Psoas muscle (tissue), 8 donors: Measurements from ENCODE around the gene PLET1. TPM values are rescaled to one million over a fixed set of nuclear protein-coding genes. Genes with fewer than 3 reads are reported as not detected.

Experiments
- ATAC-seq, 4 donors: fragments of 200-7000 bp; cut with Tn5 transposase; one replicate each; pipeline ENCODE4 v1.9.1; 2020; ENCODE audit warnings: moderate library complexity in 3 of 4, mild to moderate bottlenecking in 2 of 4
- DNase-seq, 2 donors: peaks; one replicate each; pipeline ENCODE4 v3.0.0-alpha.2; 2020
- H3K27ac ChIP-seq: fragments of 200-600 bp; one replicate; pipeline ENCODE4 v1.8.0; 2022
- H3K27me3 ChIP-seq, 3 donors: fragments of 200-600 bp in 1 of 3; one replicate each; pipeline versions ENCODE4 v1.6.1 to v1.8.0; 2013 to 2022; ENCODE audit warnings: low read length in 2 of 3, mild to moderate bottlenecking in 2 of 3, moderate library complexity in 1 of 3; ENCODE audit not compliant: insufficient read depth in 3 of 3
- H3K36me3 ChIP-seq, 2 donors: fragments of 200-600 bp in 1 of 2; one replicate each; pipeline versions ENCODE4 v1.6.1 to v1.8.0; 2013 to 2022; ENCODE audit warnings: low read depth in 1 of 2, mild to moderate bottlenecking in 1 of 2, moderate library complexity in 1 of 2; ENCODE audit not compliant: insufficient read depth in 1 of 2
- H3K4me1 ChIP-seq: fragments of 200-600 bp; one replicate; pipeline ENCODE4 v1.8.0; 2022
- H3K4me3 ChIP-seq: fragments of 200-600 bp; one replicate; pipeline ENCODE4 v1.8.0; 2022; ENCODE audit warnings: mild to moderate bottlenecking
- H3K9me3 ChIP-seq: fragments of 200-600 bp; one replicate; pipeline ENCODE4 v1.8.0; 2022
- CTCF ChIP-seq: fragments of 200-600 bp; IDR thresholded peaks from one replicate; pipeline ENCODE4 v1.8.0; 2022; ENCODE audit warnings: antibody characterized with exemption
- WGBS, 3 donors: extraction: QIAGEN DNeasy Blood & Tissue Kit; methylation state at CpG; one replicate each; pipeline versions ENCODE4 v1.1.6 to v1.1.7; 2013; 5-methylcytosine and 5-hydroxymethylcytosine counted together
- intact Hi-C, 2 donors: fragments of 100-400 bp; cut with DNase I; formaldehyde crosslinking; loops; one replicate each; pipeline versions ENCODE4 v1.11.0 to v1.14.2; 2022
- polyA plus RNA-seq, 3 donors: library from polyadenylated mRNA; stranded (reverse); fragments of 200-250 nt; gene quantifications; one replicate each; pipeline ENCODE4 v1.2.3, GENCODE V29; 2013
- total RNA-seq, 4 donors: library from RNA; stranded (reverse); fragmentation: NEBNext Ultra II Directional in 2 of 4; extraction: Animal tissue kit (Norgen Biotek cat#: 25700) in 2 of 4; gene quantifications; one replicate each; pipeline versions ENCODE4 v1.2.1 to v1.2.4, GENCODE V29; 2021 to 2023
- donor health status: healthy with polysubstance abuse.
- donor health status: DM: no; HTN: no; CAD: no; lungs with moderate emphysema.
- donor health status: Bipolar disorder and iron deficiency.
- donor health status: healthy.
- donor health status: DM: yes; HTN: yes; CAD: no.
- donor health status: DM: no; HTN: no; CAD: no.
- donor health status: DM: no; HTN: no; CAD: no.
- donor health status: DM: yes; HTN: yes; CAD: no.

PLET1 gene
- total and polyA plus RNA-seq, 7 donors = not detected

GRCh38 chr11:112225753-112226061 is 35.0 kb downstream of the PLET1 start:
- DNase-seq = peak; percentile 81 to 82
- intact Hi-C loops = loop anchor here in 1 of 2 donors (10.0 kb wide), 1 partner anchor 1069 kb away; no protein-coding TSS in a partner anchor

GRCh38 chr11:112223754-112224532 is 36.7 kb downstream of the PLET1 start:
- no peak for TF ChIP-seq CTCF
- Histone ChIP-seq H3K27ac (no peak overlapping the region), H3K9me3 (no peaks in the 10 kb centered on the region), H3K27me3 (no peaks in the 10 kb centered on the region), H3K36me3 (peaks cover 0 to 22% of the 10 kb centered on the region in 2 donors), H3K4me3 (no peak overlapping the region), H3K4me1 (peaks cover 14% of the 10 kb centered on the region)
- intact Hi-C loops = loop anchor here (5.0 to 10.0 kb wide), 3 partner anchors 328 to 1071 kb away; no protein-coding TSS in a partner anchor
- DNase-seq = no peak
- no peak for ATAC-seq
- WGBS, 3 donors = 88 to 90% (median 90%) methylated on average over 5 of the region's 5 CpGs

More at GRCh38 chr11:112225753-112226061, 35.0 kb downstream of the PLET1 start:
- no peaks in the 10 kb centered on the region for H3K27me3 ChIP-seq
- no peaks in the 10 kb centered on the region for H3K9me3 ChIP-seq
- 18 to 34% (median 31%) methylated on average over 7 to 8 of the region's 8 CpGs for WGBS, 3 donors
- peak overlapping the region; percentile 99 for H3K27ac ChIP-seq
- no peak for ATAC-seq
- H3K4me3 ChIP-seq = peak overlapping the region; percentile 72
- peaks cover 14% of the 10 kb centered on the region for H3K4me1 ChIP-seq
- TF ChIP-seq CTCF = no peak
- peaks cover 4 to 35% of the 10 kb centered on the region in 2 donors for H3K36me3 ChIP-seq

- Histone ChIP-seq H3K9me3 (no peaks in the 10 kb centered on the region), H3K27me3 (no peaks in the 10 kb centered on the region), H3K27ac (no peak overlapping the region), H3K4me3 (no peak overlapping the region), H3K4me1 (peaks cover 12% of the 10 kb centered on the region), H3K36me3 (peaks cover 0 to 21% of the 10 kb centered on the region in 2 donors)
- ATAC-seq (no peak), DNase-seq (no peak)
- WGBS, 3 donors = 42 to 67% (median 52%) methylated on average over 1 of the region's 1 CpG
- no peak for TF ChIP-seq CTCF
- intact Hi-C loops = loop anchor here (5.0 to 10.0 kb wide), 3 partner anchors 329 to 1072 kb away; no protein-coding TSS in a partner anchor
Measured at GRCh38 chr11:112223121-112223520, 37.5 kb downstream of the PLET1 start.

GRCh38 chr11:112222303-112222702 is 38.4 kb downstream of the PLET1 start:
- H3K9me3 ChIP-seq = no peaks in the 10 kb centered on the region
- TF ChIP-seq CTCF = no peak
- intact Hi-C loops = loop anchor here (5.0 to 10.0 kb wide), 3 partner anchors 330 to 1072 kb away; no protein-coding TSS in a partner anchor
- no peaks in the 10 kb centered on the region for H3K27me3 ChIP-seq
- peaks cover 0 to 28% of the 10 kb centered on the region in 2 donors for H3K36me3 ChIP-seq
- no peak overlapping the region for H3K4me3 ChIP-seq
- 56 to 85% (median 82%) methylated on average over 4 of the region's 4 CpGs for WGBS, 3 donors
- H3K27ac ChIP-seq = no peak overlapping the region
- ATAC-seq (no peak), DNase-seq (no peak)
- peaks cover 4% of the 10 kb centered on the region for H3K4me1 ChIP-seq
